ENCODE data around the gene PTPRG. TPM values are rescaled to one million over a fixed set of nuclear protein-coding genes. Genes with fewer than 3 reads are reported as not detected.
"Not testable (repeated sequence)": the region's sequence is repeated elsewhere in the genome, so short reads cannot be mapped to it uniquely, and the experiment has no call there.

Gene PTPRG
- total and polyA plus RNA-seq, 12 donors: 6.3 to 119 (median 72.2) TPM

- Histone ChIP-seq H3K4me3 (no peak overlapping the region), H3K36me3 (replicated peaks in 1 of 2) (no peaks in the 10 kb centered on the region), H3K27ac (no peak overlapping the region), H3K4me1 (replicated peaks in 1 of 2) (peaks cover 31 to 41% of the 10 kb centered on the region in 2 donors), H3K27me3 (no peaks in the 10 kb centered on the region), H3K9me3 (replicated peaks in 1 of 3) (no peaks in the 10 kb centered on the region)
- no peak for DNase-seq
- no peak for TF ChIP-seq CTCF (IDR thresholded peaks at IDR 0.05)
- TF ChIP-seq POLR2A (IDR thresholded peaks at IDR 0.05): no peak
- intact Hi-C loops (cut with DNase I): no loop called here
- WGBS, 4 donors: 78 to 90% (median 87%) methylated on average over 4 of the region's 4 CpGs
Observed at GRCh38 chr3:61812085-61812484, 250.7 kb downstream of the PTPRG start.

GRCh38 chr3:61812517-61812916, 251.1 kb downstream of the PTPRG start:
- no peaks in the 10 kb centered on the region for H3K36me3 ChIP-seq (replicated peaks in 1 of 2)
- DNase-seq: no peak
- H3K4me3 ChIP-seq: no peak overlapping the region
- intact Hi-C loops (cut with DNase I): no loop called here
- no peak overlapping the region for H3K27ac ChIP-seq
- TF ChIP-seq POLR2A (IDR thresholded peaks at IDR 0.05) (no peak), CTCF (IDR thresholded peaks at IDR 0.05) (no peak)
- peaks cover 31 to 40% of the 10 kb centered on the region in 2 donors for H3K4me1 ChIP-seq (replicated peaks in 1 of 2)
- H3K9me3 ChIP-seq (replicated peaks in 1 of 3): no peaks in the 10 kb centered on the region
- no peaks in the 10 kb centered on the region for H3K27me3 ChIP-seq
- WGBS, 4 donors: 85 to 95% (median 88%) methylated on average over 3 of the region's 3 CpGs

- H3K4me1 ChIP-seq (replicated peaks in 1 of 2): peaks cover 20 to 28% of the 10 kb centered on the region in 2 donors
- no peaks in the 10 kb centered on the region for H3K9me3 ChIP-seq (replicated peaks in 1 of 3)
- H3K4me3 ChIP-seq: no peak overlapping the region
- TF ChIP-seq POLR2A (IDR thresholded peaks at IDR 0.05) (no peak), CTCF (IDR thresholded peaks at IDR 0.05) (no peak)
- H3K27me3 ChIP-seq: no peaks in the 10 kb centered on the region
- WGBS, 4 donors: 69 to 84% (median 75%) methylated on average over 4 of the region's 4 CpGs
- no peaks in the 10 kb centered on the region for H3K36me3 ChIP-seq (replicated peaks in 1 of 2)
- intact Hi-C loops (cut with DNase I): no loop called here
- no peak for DNase-seq
- no peak overlapping the region for H3K27ac ChIP-seq
Observed at GRCh38 chr3:61813636-61814035, 252.3 kb downstream of the PTPRG start.

GRCh38 chr3:61814674-61815073, 253.3 kb downstream of the PTPRG start:
- intact Hi-C loops (cut with DNase I): no loop called here
- no peaks in the 10 kb centered on the region for H3K9me3 ChIP-seq (replicated peaks in 1 of 3)
- H3K27me3 ChIP-seq: no peaks in the 10 kb centered on the region
- no peak overlapping the region for H3K27ac ChIP-seq
- no peak for TF ChIP-seq CTCF (IDR thresholded peaks at IDR 0.05)
- TF ChIP-seq POLR2A (IDR thresholded peaks at IDR 0.05): no peak
- 13 to 40% (median 27%) methylated on average over 1 of the region's 1 CpG for WGBS, 4 donors
- H3K4me1 ChIP-seq (replicated peaks in 1 of 2): peaks cover 10 to 18% of the 10 kb centered on the region in 2 donors
- no peak for DNase-seq
- no peaks in the 10 kb centered on the region for H3K36me3 ChIP-seq (replicated peaks in 1 of 2)
- H3K4me3 ChIP-seq: no peak overlapping the region

GRCh38 chr3:61816304-61816703, 254.9 kb downstream of the PTPRG start:
- intact Hi-C loops (cut with DNase I); H3K27ac ChIP-seq; H3K36me3 ChIP-seq (replicated peaks in 1 of 2); H3K27me3 ChIP-seq; H3K4me3 ChIP-seq; DNase-seq; H3K4me1 ChIP-seq (replicated peaks in 1 of 2); H3K9me3 ChIP-seq (replicated peaks in 1 of 3): not testable (repeated sequence)
- 81 to 92% (median 85%) methylated on average over 5 of the region's 5 CpGs for WGBS, 4 donors

All from adrenal gland (tissue), 12 donors.